ENCODE data around the gene PRKCA.
"Not testable (repeated sequence)": the region's sequence is repeated elsewhere in the genome, so short reads cannot be mapped to it uniquely, and the experiment has no call there.

GRCh38 chr17:66479230-66479889 is 176.9 kb downstream of the PRKCA start:
- TF ChIP-seq CTCF, POLR2A (IDR thresholded peaks at IDR 0.05): not testable (repeated sequence)
